Loucy (cell line): ENCODE results near the gene FAM180A.

ENCODE experiments used
- H2AFZ ChIP-seq: fragments of 200-600 bp; sonication (generic); 2 replicates; pipeline ENCODE4 v1.6.0; 2016; ENCODE audit warnings: antibody characterized with exemption, mild to moderate bottlenecking, low read length, moderate library complexity
- H3F3A ChIP-seq: fragments of 200-600 bp; 2 replicates; pipeline ENCODE4 v1.6.0; 2016; ENCODE audit warnings: antibody characterized with exemption, low read depth, mild to moderate bottlenecking
- H3K27me3 ChIP-seq: fragments of 200-600 bp; sonication (generic); 2 replicates; pipeline ENCODE4 v1.6.1; 2014; ENCODE audit warnings: low read length, mild to moderate bottlenecking; ENCODE audit not compliant: insufficient read depth, poor library complexity, severe bottlenecking
- H3K36me3 ChIP-seq: fragments of 200-600 bp; sonication (generic); 2 replicates; pipeline ENCODE4 v1.6.1; 2016; ENCODE audit warnings: low read length; ENCODE audit not compliant: insufficient read depth
- H3K4me1 ChIP-seq: fragments of 200-600 bp; sonication (generic); 2 replicates; pipeline ENCODE4 v1.5.1; 2014; ENCODE audit warnings: low read length, mild to moderate bottlenecking; ENCODE audit not compliant: insufficient read depth, poor library complexity, severe bottlenecking
- H3K4me2 ChIP-seq: fragments of 200-600 bp; sonication (generic); 2 replicates; pipeline ENCODE4 v1.6.0; 2014; ENCODE audit warnings: antibody characterized with exemption, low read length, low read depth, mild to moderate bottlenecking; ENCODE audit not compliant: poor library complexity, severe bottlenecking
- H3K4me3 ChIP-seq: fragments of 200-600 bp; sonication (generic); 2 replicates; pipeline ENCODE4 v1.5.1; 2014; ENCODE audit warnings: low read length, mild to moderate bottlenecking, mixed read lengths; ENCODE audit not compliant: poor library complexity, severe bottlenecking
- H3K79me2 ChIP-seq: fragments of 200-600 bp; sonication (generic); 2 replicates; pipeline ENCODE4 v1.6.1; 2014; ENCODE audit warnings: low read length; ENCODE audit not compliant: insufficient read depth
- H3K9ac ChIP-seq: fragments of 200-600 bp; sonication (generic); 2 replicates; pipeline ENCODE4 v1.6.0; 2014; ENCODE audit warnings: mild to moderate bottlenecking, low read depth, low read length, moderate library complexity; ENCODE audit not compliant: poor library complexity, severe bottlenecking
- H3K9me2 ChIP-seq: fragments of 200-600 bp; sonication (generic); replicated peaks from 2 replicates; pipeline ENCODE4 v1.6.1; 2016; ENCODE audit warnings: low read depth, low read length, mixed read lengths
- H3K9me3 ChIP-seq: fragments of 200-600 bp; sonication (generic); 2 replicates; pipeline ENCODE4 v1.6.1; 2014; ENCODE audit warnings: mild to moderate bottlenecking, antibody characterized with exemption, low read length, low read depth; ENCODE audit not compliant: insufficient read depth
- H4K20me1 ChIP-seq: fragments of 200-600 bp; sonication (generic); 2 replicates; pipeline ENCODE4 v1.6.0; 2014; ENCODE audit warnings: antibody characterized with exemption, low read length, mild to moderate bottlenecking; ENCODE audit not compliant: insufficient read depth, poor library complexity, severe bottlenecking
- EZH2phosphoT487 ChIP-seq: fragments of 200-600 bp; IDR thresholded peaks from 2 replicates; pipeline ENCODE4 v1.6.1; 2018; ENCODE audit warnings: antibody characterized with exemption, mild to moderate bottlenecking, moderate library complexity, borderline replicate concordance
- TF ChIP-seq, protein P1 (sequence below): fragments of 200-600 bp; sonication (generic); conservative IDR thresholded peaks from 2 replicates; pipeline ENCODE4 v1.5.1; 2014; ENCODE audit warnings: mild to moderate bottlenecking, antibody characterized with exemption, low read length

FAM180A gene

DNA sequence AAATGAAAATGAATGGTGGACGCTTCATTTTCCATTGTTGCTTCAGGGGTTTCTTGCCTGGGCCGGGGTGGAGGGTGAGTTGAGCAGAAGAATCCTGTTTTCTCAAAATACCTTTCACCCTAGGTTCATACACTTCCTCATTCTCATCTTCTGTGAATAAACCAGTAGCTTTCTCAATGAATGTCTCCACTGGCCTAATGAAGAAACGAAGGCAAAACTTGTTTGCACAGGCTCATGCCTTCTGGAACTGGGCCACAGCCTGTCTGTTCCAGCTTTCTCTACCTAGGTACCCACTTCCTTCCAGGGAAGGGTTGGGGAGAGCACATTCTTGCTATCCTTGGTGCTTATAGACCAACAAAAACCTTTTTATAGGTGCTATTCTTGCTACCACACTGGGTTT is 65.0 kb downstream of the FAM180A start:
- Histone ChIP-seq H4K20me1 (no peaks in the 10 kb centered on the region), H3K4me3 (no peak overlapping the region), H3K4me2 (no peak overlapping the region), H3K79me2 (no peaks in the 10 kb centered on the region), H3K9ac (no peak overlapping the region), H3K27me3 (no peaks in the 10 kb centered on the region), H3K36me3 (no peaks in the 10 kb centered on the region), H2AFZ (no peak overlapping the region), H3K4me1 (no peaks in the 10 kb centered on the region), H3K9me2 (no peaks in the 10 kb centered on the region), H3K9me3 (no peaks in the 10 kb centered on the region), H3F3A (no peaks in the 10 kb centered on the region)
- TF ChIP-seq EZH2phosphoT487 = no peak
- TF ChIP-seq, protein P1, sequence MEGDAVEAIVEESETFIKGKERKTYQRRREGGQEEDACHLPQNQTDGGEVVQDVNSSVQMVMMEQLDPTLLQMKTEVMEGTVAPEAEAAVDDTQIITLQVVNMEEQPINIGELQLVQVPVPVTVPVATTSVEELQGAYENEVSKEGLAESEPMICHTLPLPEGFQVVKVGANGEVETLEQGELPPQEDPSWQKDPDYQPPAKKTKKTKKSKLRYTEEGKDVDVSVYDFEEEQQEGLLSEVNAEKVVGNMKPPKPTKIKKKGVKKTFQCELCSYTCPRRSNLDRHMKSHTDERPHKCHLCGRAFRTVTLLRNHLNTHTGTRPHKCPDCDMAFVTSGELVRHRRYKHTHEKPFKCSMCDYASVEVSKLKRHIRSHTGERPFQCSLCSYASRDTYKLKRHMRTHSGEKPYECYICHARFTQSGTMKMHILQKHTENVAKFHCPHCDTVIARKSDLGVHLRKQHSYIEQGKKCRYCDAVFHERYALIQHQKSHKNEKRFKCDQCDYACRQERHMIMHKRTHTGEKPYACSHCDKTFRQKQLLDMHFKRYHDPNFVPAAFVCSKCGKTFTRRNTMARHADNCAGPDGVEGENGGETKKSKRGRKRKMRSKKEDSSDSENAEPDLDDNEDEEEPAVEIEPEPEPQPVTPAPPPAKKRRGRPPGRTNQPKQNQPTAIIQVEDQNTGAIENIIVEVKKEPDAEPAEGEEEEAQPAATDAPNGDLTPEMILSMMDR = no peak

DNA sequence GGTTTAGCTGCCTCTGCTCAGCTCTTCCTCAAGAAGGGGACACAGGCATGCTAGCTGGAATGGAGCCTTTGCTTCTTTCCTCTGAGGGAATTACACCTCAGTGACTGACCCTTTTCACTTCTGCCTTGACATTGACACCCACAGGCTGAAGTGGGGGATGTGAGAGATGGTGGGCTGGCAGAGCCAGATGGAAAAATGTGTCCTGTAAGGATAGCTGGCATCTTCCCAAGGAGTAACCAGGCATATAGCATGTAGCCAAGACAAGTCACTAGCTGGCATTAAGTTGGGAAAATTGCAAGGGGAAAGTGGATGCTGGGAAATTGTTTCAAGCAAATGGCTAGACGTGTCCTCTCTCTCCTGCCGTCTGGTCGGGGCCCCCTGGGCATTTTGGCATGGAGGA is 66.4 kb downstream of the FAM180A start:
- H3K79me2 ChIP-seq = no peaks in the 10 kb centered on the region
- TF ChIP-seq EZH2phosphoT487 = no peak
- TF ChIP-seq, protein P1 = no peak
- no peaks in the 10 kb centered on the region for H3K27me3 ChIP-seq
- H3K9me3 ChIP-seq = no peaks in the 10 kb centered on the region
- H4K20me1 ChIP-seq = no peaks in the 10 kb centered on the region
- no peak overlapping the region for H3K9ac ChIP-seq
- no peaks in the 10 kb centered on the region for H3K4me1 ChIP-seq
- H2AFZ ChIP-seq = no peak overlapping the region
- no peak overlapping the region for H3K4me3 ChIP-seq
- H3K4me2 ChIP-seq = no peak overlapping the region
- no peaks in the 10 kb centered on the region for H3K36me3 ChIP-seq
- H3F3A ChIP-seq = no peaks in the 10 kb centered on the region
- no peaks in the 10 kb centered on the region for H3K9me2 ChIP-seq

DNA sequence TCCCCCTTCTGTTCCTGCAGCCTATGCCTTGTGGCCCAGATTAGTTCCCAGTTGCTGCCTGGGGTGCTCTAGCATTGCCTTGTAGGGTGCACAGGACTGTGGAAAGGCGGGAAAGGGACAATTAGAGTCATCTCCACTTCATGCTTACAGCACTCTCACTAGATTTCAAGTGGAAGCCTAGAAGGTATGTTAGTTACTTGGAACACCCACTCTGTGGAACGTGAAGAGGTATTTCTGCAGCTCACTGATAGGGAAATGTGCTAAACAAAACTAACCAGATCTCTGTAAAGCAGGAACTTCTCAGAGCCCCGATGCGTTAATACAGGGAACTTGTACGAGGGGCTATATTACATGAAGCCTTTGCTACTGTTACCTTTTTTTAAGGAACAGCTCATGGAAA is 66.9 kb downstream of the FAM180A start:
- H3K4me3 ChIP-seq = no peak overlapping the region
- H3K27me3 ChIP-seq = no peaks in the 10 kb centered on the region
- peaks cover under 1% of the 10 kb centered on the region; the same call in 1 of the 2 replicates for H3K36me3 ChIP-seq
- H3K9me2 ChIP-seq = no peaks in the 10 kb centered on the region
- H2AFZ ChIP-seq = no peak overlapping the region
- no peak for TF ChIP-seq EZH2phosphoT487
- TF ChIP-seq, protein P1 = no peak
- no peaks in the 10 kb centered on the region for H4K20me1 ChIP-seq
- H3K9me3 ChIP-seq = no peaks in the 10 kb centered on the region
- H3K4me1 ChIP-seq = no peaks in the 10 kb centered on the region
- H3K9ac ChIP-seq = no peak overlapping the region
- no peak overlapping the region for H3K4me2 ChIP-seq
- no peaks in the 10 kb centered on the region for H3K79me2 ChIP-seq
- H3F3A ChIP-seq = no peaks in the 10 kb centered on the region
